Measurements from ENCODE around the gene DLG1.

Gene DLG1

DNA sequence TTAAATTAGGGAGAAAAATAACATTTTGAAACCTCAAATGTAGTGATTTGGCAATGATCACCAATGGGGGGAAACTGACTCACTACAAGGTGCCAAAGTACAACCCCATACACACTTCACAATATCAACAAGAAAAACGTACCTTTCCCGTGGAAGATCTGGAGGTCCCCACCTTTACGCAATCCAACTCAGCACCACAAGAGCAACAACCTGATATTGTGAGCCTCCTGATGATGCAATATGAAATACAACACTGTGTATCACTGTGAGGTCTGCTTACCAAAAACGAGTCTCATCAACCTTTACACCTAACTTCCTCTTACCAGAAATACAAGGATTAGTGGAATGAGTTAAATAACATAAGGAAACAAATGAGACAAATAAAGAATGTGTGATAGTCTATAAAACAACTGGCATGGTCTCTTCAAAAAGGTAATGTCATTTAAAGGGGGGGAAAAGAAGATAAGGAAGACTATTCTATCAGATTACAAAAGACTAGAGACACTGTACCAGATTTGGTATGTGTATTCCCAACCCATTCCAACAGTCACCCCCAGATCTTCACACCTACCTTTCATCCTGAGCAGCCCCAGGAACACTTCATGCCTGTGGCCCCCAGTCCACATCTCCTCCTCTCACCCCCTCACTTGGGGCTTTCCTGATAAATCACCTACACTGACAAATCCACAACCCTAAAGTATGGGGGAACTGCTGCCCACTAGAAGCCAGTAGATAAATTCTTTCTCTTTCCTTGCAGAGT lies 27.7 kb downstream of the DLG1 start:
- no peak overlapping the region for H3K4me3 ChIP-seq (ENCODE audit: low read depth, low read length)
- TF ChIP-seq, protein P1, sequence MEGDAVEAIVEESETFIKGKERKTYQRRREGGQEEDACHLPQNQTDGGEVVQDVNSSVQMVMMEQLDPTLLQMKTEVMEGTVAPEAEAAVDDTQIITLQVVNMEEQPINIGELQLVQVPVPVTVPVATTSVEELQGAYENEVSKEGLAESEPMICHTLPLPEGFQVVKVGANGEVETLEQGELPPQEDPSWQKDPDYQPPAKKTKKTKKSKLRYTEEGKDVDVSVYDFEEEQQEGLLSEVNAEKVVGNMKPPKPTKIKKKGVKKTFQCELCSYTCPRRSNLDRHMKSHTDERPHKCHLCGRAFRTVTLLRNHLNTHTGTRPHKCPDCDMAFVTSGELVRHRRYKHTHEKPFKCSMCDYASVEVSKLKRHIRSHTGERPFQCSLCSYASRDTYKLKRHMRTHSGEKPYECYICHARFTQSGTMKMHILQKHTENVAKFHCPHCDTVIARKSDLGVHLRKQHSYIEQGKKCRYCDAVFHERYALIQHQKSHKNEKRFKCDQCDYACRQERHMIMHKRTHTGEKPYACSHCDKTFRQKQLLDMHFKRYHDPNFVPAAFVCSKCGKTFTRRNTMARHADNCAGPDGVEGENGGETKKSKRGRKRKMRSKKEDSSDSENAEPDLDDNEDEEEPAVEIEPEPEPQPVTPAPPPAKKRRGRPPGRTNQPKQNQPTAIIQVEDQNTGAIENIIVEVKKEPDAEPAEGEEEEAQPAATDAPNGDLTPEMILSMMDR (IDR thresholded peaks at IDR 0.05; ENCODE audit: low read depth, low read length, missing control alignments): no peak
- in situ Hi-C loops (cut with HindIII; ENCODE audit: low sequenced_read_pairs): no loop called here
- no peak for DNase-seq (ENCODE audit: low read depth)

DNA sequence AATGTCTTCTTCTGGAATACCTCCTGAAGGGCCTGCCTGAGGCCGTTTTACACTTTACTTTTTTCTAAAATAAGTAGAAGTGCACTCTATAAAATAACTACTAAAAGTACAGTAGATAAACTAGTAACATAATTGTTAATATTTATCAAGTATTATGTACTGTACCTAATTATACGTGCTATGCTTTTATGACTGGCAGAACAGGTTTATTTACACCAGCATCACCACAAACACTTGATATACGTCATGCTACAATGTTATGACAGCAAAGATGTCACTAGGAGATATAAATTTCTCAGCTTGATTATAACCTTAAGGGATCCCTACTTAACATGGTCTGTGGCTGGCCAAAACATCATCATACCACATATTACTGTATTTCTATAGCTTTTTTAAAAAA lies 29.4 kb downstream of the DLG1 start:
- TF ChIP-seq, protein P1 (IDR thresholded peaks at IDR 0.05; ENCODE audit: low read depth, low read length, missing control alignments): no peak
- no peak for DNase-seq (ENCODE audit: low read depth)
- in situ Hi-C loops (cut with HindIII; ENCODE audit: low sequenced_read_pairs): no loop called here
- no peak overlapping the region for H3K4me3 ChIP-seq (ENCODE audit: low read depth, low read length)

DNA sequence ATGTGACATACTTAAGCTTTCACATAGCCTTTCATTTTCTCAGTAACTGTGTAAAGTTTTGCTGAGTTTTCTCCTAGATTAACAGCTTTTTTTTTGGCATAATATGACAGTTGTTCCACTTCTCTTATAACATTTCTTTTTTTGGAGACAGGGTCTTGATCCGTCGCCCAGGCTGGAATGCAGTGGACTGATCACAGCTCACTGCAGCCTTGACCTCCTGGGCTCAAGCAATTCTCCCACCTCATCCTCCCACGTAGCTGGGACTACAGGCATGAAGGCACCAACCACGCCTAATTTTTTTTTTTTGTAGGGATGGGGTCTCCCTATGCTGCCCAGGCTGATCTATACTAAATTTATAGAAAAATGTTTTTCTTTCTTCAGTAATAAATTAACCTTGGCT lies 30.1 kb downstream of the DLG1 start:
- DNase-seq (ENCODE audit: low read depth): no peak

DNA sequence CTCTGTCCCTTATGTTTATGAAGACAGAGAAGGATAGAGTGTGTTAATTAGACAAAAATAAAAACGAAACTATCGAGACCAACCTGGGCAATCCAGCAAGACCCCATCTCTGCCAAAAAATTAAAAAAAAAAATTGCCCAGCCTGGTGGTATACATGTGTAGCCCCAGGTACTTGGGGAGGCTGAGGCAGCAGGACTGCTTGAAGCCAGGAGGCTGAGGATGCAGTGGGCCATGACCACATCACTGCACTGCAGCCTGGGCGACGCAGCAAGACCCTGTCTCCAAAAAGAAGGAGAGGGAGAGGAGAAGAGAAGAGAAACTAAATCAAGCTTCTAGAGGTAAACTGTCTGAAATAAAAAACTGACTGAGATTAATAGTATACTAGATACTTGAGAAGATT lies 32.1 kb downstream of the DLG1 start:
- no peak overlapping the region for H3K4me3 ChIP-seq (ENCODE audit: low read depth, low read length)
- in situ Hi-C loops (cut with HindIII; ENCODE audit: low sequenced_read_pairs): no loop called here
- TF ChIP-seq, protein P1 (IDR thresholded peaks at IDR 0.05; ENCODE audit: low read depth, low read length, missing control alignments): no peak
- no peak for DNase-seq (ENCODE audit: low read depth)

More for the DNA sequence above, 30.1 kb downstream of the DLG1 start:
- in situ Hi-C loops (cut with HindIII; ENCODE audit: low sequenced_read_pairs): no loop called here
- no peak overlapping the region for H3K4me3 ChIP-seq (ENCODE audit: low read depth, low read length)
- TF ChIP-seq, protein P1 (IDR thresholded peaks at IDR 0.05; ENCODE audit: low read depth, low read length, missing control alignments): no peak

DNA sequence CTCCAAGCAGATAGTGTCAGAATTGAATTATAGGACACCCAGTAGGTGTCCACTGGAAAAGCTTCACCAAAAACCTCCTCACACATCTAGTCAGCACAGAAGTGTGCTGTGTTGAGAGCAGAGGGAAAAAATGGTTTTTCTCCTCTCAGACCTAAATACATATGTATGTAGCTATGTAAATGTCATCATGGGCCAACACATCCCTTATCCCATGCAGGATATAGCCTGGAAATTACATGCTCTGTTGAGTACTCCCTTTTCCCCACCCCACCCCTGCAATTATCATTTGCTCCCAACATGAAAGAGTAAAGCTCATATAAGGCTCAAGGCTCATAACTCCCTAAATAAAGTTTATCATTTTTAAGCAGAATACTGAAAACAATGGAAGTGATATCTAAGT lies 35.7 kb downstream of the DLG1 start:
- H3K4me3 ChIP-seq (ENCODE audit: low read depth, low read length): no peak overlapping the region
- TF ChIP-seq, protein P1 (IDR thresholded peaks at IDR 0.05; ENCODE audit: low read depth, low read length, missing control alignments): no peak
- in situ Hi-C loops (cut with HindIII; ENCODE audit: low sequenced_read_pairs): no loop called here
- DNase-seq (ENCODE audit: low read depth): no peak

DNA sequence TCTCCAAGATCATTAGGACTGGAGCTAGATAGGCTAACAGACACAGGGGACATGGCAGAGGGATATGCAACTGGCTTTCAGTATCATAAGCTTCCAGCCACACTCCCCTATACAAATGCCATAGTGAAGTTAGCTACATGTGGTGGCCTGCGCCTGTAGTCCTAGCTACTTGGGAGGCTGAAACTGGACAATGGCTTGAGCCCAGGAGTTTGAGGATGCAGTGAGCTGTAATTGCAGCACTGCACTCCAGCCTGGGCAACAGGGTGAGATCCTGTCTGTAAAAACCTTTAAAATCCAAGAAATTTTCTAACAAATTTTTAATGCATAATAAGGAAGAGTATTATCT lies 37.3 kb downstream of the DLG1 start:
- H3K4me3 ChIP-seq (ENCODE audit: low read depth, low read length): no peak overlapping the region
- no peak for DNase-seq (ENCODE audit: low read depth)
- in situ Hi-C loops (cut with HindIII; ENCODE audit: low sequenced_read_pairs): no loop called here
- TF ChIP-seq, protein P1 (IDR thresholded peaks at IDR 0.05; ENCODE audit: low read depth, low read length, missing control alignments): no peak
